Neural cell (in vitro differentiated cells): ENCODE results near the gene TRIOBP. TPM values are rescaled to one million over a fixed set of nuclear protein-coding genes. Genes with fewer than 3 reads are reported as not detected.

Experiments used
- H2AFZ ChIP-seq: fragments of 200-600, 300-800 bp; sonication (generic), shearing (Covaris generic); 2 replicates; pipeline ENCODE4 v1.6.0; 2014; ENCODE audit warnings: low read depth, mild to moderate bottlenecking, antibody characterized with exemption, low read length, moderate library complexity
- H3F3A ChIP-seq: fragments of 200-600 bp; shearing (Covaris generic); 2 replicates; pipeline ENCODE4 v1.6.1; 2016; ENCODE audit warnings: mild to moderate bottlenecking, moderate library complexity, mixed read lengths, antibody characterized with exemption, low read length; ENCODE audit not compliant: insufficient read depth, poor library complexity, severe bottlenecking
- H3K27ac ChIP-seq: fragments of 200-600, 300-800 bp; sonication (generic), shearing (Covaris generic); 2 replicates; pipeline ENCODE4 v1.5.1; 2014; ENCODE audit warnings: mild to moderate bottlenecking, low read length, moderate library complexity
- H3K27me3 ChIP-seq: fragments of 300-800, 200-600 bp; sonication (generic), shearing (Covaris generic); 2 replicates; pipeline ENCODE4 v1.6.0; 2014; ENCODE audit warnings: mild to moderate bottlenecking, low read depth, low read length, moderate library complexity; ENCODE audit not compliant: insufficient read depth
- H3K36me3 ChIP-seq: fragments of 300-800, 200-600 bp; sonication (generic), shearing (Covaris generic); 2 replicates; pipeline ENCODE4 v1.5.1; 2014; ENCODE audit warnings: mild to moderate bottlenecking, antibody characterized with exemption, low read length, moderate library complexity; ENCODE audit not compliant: insufficient read depth
- H3K4me2 ChIP-seq: fragments of 300-800, 200-600 bp; sonication (generic), shearing (Covaris generic); 2 replicates; pipeline ENCODE4 v1.6.0; 2014; ENCODE audit warnings: mild to moderate bottlenecking, low read length
- H3K4me3 ChIP-seq: fragments of 300-800, 200-600 bp; sonication (generic), shearing (Covaris generic); 2 replicates; pipeline ENCODE4 v1.5.1; 2014; ENCODE audit warnings: mild to moderate bottlenecking, low read length, moderate library complexity
- H3K79me2 ChIP-seq: fragments of 200-600 bp; shearing (Covaris generic); replicated peaks from 2 replicates; pipeline ENCODE4 v1.6.0; 2014; ENCODE audit warnings: mild to moderate bottlenecking, low read length, moderate library complexity; ENCODE audit not compliant: insufficient read depth
- H3K9ac ChIP-seq: fragments of 300-800, 200-600 bp; sonication (generic), shearing (Covaris generic); 2 replicates; pipeline ENCODE4 v1.6.1; 2016; ENCODE audit warnings: mild to moderate bottlenecking, low read length, mixed read lengths
- H3K9me2 ChIP-seq: fragments of 200-600 bp; shearing (Covaris generic); 2 replicates; pipeline ENCODE4 v1.6.1; 2016; ENCODE audit warnings: mild to moderate bottlenecking, low read length, mixed read lengths; ENCODE audit not compliant: insufficient read depth
- H3K9me3 ChIP-seq: fragments of 200-600, 300-800 bp; sonication (generic), shearing (Covaris generic); 2 replicates; pipeline ENCODE4 v1.6.1; 2016; ENCODE audit warnings: mild to moderate bottlenecking, mixed run types, low read length, moderate library complexity, mixed read lengths
- H4K20me1 ChIP-seq: fragments of 200-600 bp; shearing (Covaris generic); 2 replicates; pipeline ENCODE4 v1.6.1; 2016; ENCODE audit warnings: mild to moderate bottlenecking, mixed run types; ENCODE audit not compliant: insufficient read depth
- CTCF ChIP-seq: fragments of 450-650 bp; IDR thresholded peaks from 2 replicates; pipeline ENCODE4 v1.5.1; 2014; ENCODE audit warnings: antibody characterized with exemption, mild to moderate bottlenecking, moderate library complexity; ENCODE audit not compliant: poor library complexity, severe bottlenecking
- EP300 ChIP-seq: fragments of 450-650 bp; conservative IDR thresholded peaks from 2 replicates; pipeline ENCODE4 v1.6.1; 2014; ENCODE audit warnings: antibody characterized with exemption, mild to moderate bottlenecking, moderate library complexity; ENCODE audit not compliant: poor library complexity, severe bottlenecking
- EZH2 ChIP-seq: fragments of 200-600, 300-800 bp; shearing (Covaris generic), sonication (generic); IDR thresholded peaks from 2 replicates; pipeline ENCODE4 v1.6.1; 2014; ENCODE audit warnings: antibody characterized with exemption, low read length, borderline replicate concordance, mild to moderate bottlenecking; ENCODE audit not compliant: insufficient read depth, poor library complexity, severe bottlenecking
- MXI1 ChIP-seq: fragments of 450-650 bp; conservative IDR thresholded peaks from 2 replicates; pipeline ENCODE4 v1.6.1; 2014; ENCODE audit warnings: antibody characterized with exemption, mild to moderate bottlenecking; ENCODE audit not compliant: poor library complexity, severe bottlenecking
- POLR2AphosphoS5 ChIP-seq: IDR thresholded peaks from 2 replicates; pipeline ENCODE4 v1.6.1; 2012
- RAD21 ChIP-seq: fragments of 450-650 bp; conservative IDR thresholded peaks from 2 replicates; pipeline ENCODE4 v1.6.1; 2014; ENCODE audit warnings: antibody characterized with exemption, mild to moderate bottlenecking, moderate library complexity
- REST ChIP-seq: IDR thresholded peaks from 2 replicates; pipeline ENCODE4 v1.6.1; 2012; ENCODE audit warnings: borderline replicate concordance
- SMC3 ChIP-seq: fragments of 450-650 bp; conservative IDR thresholded peaks from 2 replicates; pipeline ENCODE4 v1.6.1; 2014; ENCODE audit warnings: antibody characterized with exemption, mild to moderate bottlenecking, moderate library complexity; ENCODE audit not compliant: poor library complexity
- TAF1 ChIP-seq: IDR thresholded peaks from 2 replicates; pipeline ENCODE4 v1.6.1; 2012; ENCODE audit warnings: low read depth
- polyA plus RNA-seq: library from polyadenylated mRNA; depleted of rRNA; stranded (reverse); fragments of >200 nt; gene quantifications from 2 replicates; pipeline ENCODE4 v1.2.3, GENCODE V29; 2014

TRIOBP gene
- polyA plus RNA-seq, 1 donor from 2014 or later: 16.2 TPM

DNA sequence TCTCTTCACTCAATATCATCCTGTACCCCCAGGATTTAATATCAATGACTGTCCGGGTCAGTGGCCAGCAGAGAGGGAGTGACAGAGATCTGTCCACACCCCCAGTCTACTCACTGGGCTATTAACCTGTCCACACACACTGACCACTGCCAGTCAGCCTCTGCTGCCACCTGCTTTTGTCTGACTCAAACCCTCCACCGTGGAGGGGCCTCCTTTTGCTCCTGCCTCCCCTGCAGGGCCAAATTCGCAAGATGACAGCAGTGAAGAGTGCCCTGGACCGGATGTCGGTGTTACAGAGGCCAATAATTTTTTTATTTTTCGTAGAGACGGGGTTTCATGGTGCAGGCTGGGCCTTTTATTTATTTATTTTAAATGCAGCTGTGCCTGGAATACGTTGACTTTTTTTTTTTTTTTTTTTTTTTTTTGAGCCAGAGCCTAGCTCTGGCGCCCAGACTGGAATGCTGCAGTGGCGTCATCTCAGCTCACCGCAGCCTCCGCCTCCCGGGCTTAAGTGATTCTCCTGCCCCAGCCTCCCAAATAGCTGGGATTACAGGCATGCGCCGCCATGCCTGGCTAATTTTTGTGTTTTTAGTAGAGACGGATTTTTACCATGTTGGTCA lies 33.2 kb upstream of the TRIOBP start:
- Histone ChIP-seq H3K9me2 (no peaks in the 10 kb centered on the region), H3K4me3 (no peak overlapping the region), H3K27ac (no peak overlapping the region), H3K9ac (no peak overlapping the region), H3K27me3 (no peaks in the 10 kb centered on the region), H3K36me3 (no peaks in the 10 kb centered on the region), H4K20me1 (no peaks in the 10 kb centered on the region), H3K9me3 (no peaks in the 10 kb centered on the region), H3F3A (no peaks in the 10 kb centered on the region), H3K4me2 (no peak overlapping the region), H3K79me2 (peaks cover 23% of the 10 kb centered on the region), H2AFZ (no peak overlapping the region)
- TF ChIP-seq EZH2: no peak
- no peak for TF ChIP-seq EP300
- TF ChIP-seq CTCF: no peak
- no peak for TF ChIP-seq MXI1
- no peak for TF ChIP-seq POLR2AphosphoS5
- no peak for TF ChIP-seq REST
- no peak for TF ChIP-seq TAF1
- TF ChIP-seq RAD21: no peak
- TF ChIP-seq SMC3: no peak

DNA sequence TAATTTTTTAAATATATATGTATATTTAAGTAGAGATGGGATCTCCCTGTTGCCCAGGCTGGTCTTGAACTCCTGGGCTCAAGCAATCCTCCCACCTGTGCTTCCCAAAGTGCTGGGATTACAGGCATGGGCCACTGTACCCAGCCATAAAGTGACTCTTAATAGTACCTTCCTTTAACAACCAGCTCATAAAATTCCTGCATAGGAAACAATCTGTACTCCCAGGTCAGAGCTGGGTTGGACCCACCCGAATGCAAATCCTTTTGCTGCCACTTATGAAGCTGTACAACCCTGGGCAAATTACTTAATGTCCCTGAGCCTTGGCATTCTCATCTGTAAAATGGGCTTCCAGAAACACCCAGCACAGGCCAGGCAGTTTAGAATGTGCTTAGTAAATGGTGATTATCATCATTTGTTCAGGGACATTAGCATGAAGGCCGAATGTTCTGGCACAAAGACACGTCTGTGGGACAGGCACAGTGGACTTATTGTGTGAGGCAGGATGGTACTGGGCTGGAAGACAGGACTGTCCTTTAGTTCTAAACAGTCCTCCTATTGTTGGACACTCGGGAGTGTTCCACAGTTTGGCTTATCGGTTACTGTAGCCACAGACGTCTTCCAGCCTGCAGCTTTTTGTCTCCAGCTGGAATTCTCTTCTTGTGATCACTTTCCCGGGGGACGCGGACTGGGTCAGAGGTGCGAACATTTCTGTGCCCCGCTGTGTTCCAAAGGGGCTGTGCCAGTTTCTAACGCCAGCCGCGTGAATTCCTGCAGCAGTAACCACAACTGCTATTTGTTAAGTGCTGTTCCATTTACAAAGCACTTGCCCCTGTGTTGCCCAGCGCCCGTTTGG lies 32.4 kb upstream of the TRIOBP start:
- Histone ChIP-seq H3K9me3 (no peaks in the 10 kb centered on the region), H3F3A (no peaks in the 10 kb centered on the region), H3K27me3 (no peaks in the 10 kb centered on the region), H3K36me3 (no peaks in the 10 kb centered on the region), H3K27ac (no peak overlapping the region), H4K20me1 (no peaks in the 10 kb centered on the region), H3K79me2 (peaks cover 20% of the 10 kb centered on the region), H2AFZ (no peak overlapping the region), H3K9ac (no peak overlapping the region), H3K4me3 (no peak overlapping the region), H3K4me2 (no peak overlapping the region), H3K9me2 (no peaks in the 10 kb centered on the region)
- TF ChIP-seq MXI1 (no peak), REST (no peak), EZH2 (no peak), CTCF (no peak), RAD21 (no peak), POLR2AphosphoS5 (no peak), TAF1 (no peak), SMC3 (no peak), EP300 (no peak)
